ENCODE measurements around the gene GP1BB. TPM values are rescaled to one million over a fixed set of nuclear protein-coding genes. Genes with fewer than 3 reads are reported as not detected.
"Not testable (repeated sequence)": the region's sequence is repeated elsewhere in the genome, so short reads cannot be mapped to it uniquely, and the experiment has no call there.

The GP1BB gene
- total and polyA plus RNA-seq, 12 donors, result 0.42 to 29.8 (median 4.7) TPM; not detected in 2

- H3K4me1 ChIP-seq (replicated peaks in 1 of 2), result no peaks in the 10 kb centered on the region
- H3K27ac ChIP-seq, result no peak overlapping the region
- H3K4me3 ChIP-seq, result no peak overlapping the region
- 54 to 84% (median 59%) methylated on average over 22 to 89 of the region's 89 CpGs for WGBS, 4 donors
- H3K36me3 ChIP-seq (replicated peaks in 1 of 2), result no peaks in the 10 kb centered on the region
- DNase-seq, result no peak
- no peaks in the 10 kb centered on the region for H3K27me3 ChIP-seq
- TF ChIP-seq POLR2A (IDR thresholded peaks at IDR 0.05) (no peak), CTCF (IDR thresholded peaks at IDR 0.05) (no peak)
- no peaks in the 10 kb centered on the region for H3K9me3 ChIP-seq (replicated peaks in 1 of 3)
- intact Hi-C loops (cut with DNase I), result no loop called here
Observed at GRCh38 chr22:19723983-19724827, 866 bp downstream of the GP1BB start.

DNA sequence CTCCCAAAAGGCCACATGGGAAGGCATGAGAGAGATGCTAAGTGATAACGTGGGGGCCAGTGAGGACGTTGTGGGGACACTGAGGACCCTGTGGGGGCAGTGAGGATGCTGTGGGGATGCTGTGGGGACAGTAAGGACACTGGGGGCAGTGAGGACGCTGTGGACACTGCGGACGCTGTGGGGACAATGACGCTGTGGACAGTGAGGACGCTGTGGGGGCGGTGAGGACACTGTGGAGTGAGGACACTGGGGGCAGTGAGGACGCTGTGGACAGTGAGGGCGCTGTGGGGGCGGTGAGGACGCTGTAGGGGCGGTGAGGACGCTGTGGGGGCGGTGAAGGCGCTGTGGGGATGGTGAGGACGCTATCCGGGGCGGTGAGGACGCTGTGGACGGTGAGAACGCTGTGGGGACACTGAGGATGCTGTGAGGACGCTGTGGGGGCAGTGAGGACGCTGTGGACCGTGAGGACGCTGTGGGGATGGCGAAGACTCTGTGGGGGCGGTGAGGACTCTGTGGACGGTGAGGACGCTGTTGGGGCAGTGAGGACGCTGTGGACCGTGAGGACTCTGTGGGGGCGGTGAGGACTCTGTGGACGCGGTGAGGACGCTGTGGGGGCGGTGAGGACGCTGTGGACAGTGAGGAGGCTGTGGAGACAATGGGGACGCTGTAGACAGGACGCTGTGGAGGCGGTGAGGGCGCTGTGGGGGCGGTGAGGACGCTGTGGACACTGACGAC lies 1.8 kb downstream of the GP1BB start:
- no peak overlapping the region for H3K4me3 ChIP-seq
- intact Hi-C loops (cut with DNase I), result no loop called here
- H3K4me1 ChIP-seq (replicated peaks in 1 of 2), result no peaks in the 10 kb centered on the region
- WGBS, 4 donors, result 72 to 75% (median 73%) methylated on average over 39 to 45 of the region's 45 CpGs
- H3K36me3 ChIP-seq (replicated peaks in 1 of 2), result no peaks in the 10 kb centered on the region
- no peak for DNase-seq
- no peak for TF ChIP-seq POLR2A (IDR thresholded peaks at IDR 0.05)
- no peak for TF ChIP-seq CTCF (IDR thresholded peaks at IDR 0.05)
- H3K27me3 ChIP-seq, result no peaks in the 10 kb centered on the region
- no peak overlapping the region for H3K27ac ChIP-seq
- no peaks in the 10 kb centered on the region for H3K9me3 ChIP-seq (replicated peaks in 1 of 3)

GRCh38 chr22:19726064-19726788 lies 2.9 kb downstream of the GP1BB start:
- H3K4me3 ChIP-seq; H3K36me3 ChIP-seq (replicated peaks in 1 of 2); H3K27me3 ChIP-seq; H3K27ac ChIP-seq; H3K9me3 ChIP-seq (replicated peaks in 1 of 3); H3K4me1 ChIP-seq (replicated peaks in 1 of 2); DNase-seq; intact Hi-C loops (cut with DNase I): not testable (repeated sequence)
- WGBS, 4 donors, result 77 to 87% (median 83%) methylated on average over 81 to 96 of the region's 96 CpGs

- TF ChIP-seq CTCF (IDR thresholded peaks at IDR 0.05) (no peak), POLR2A (IDR thresholded peaks at IDR 0.05) (no peak)
- DNase-seq, result no peak
- intact Hi-C loops (cut with DNase I), result no loop called here
- H3K27ac ChIP-seq, result no peak overlapping the region
- H3K36me3 ChIP-seq (replicated peaks in 1 of 2), result no peaks in the 10 kb centered on the region
- no peaks in the 10 kb centered on the region for H3K27me3 ChIP-seq
- 59 to 71% (median 68%) methylated on average over 48 to 61 of the region's 61 CpGs for WGBS, 4 donors
- H3K4me1 ChIP-seq (replicated peaks in 1 of 2), result peaks cover 3 to 5% of the 10 kb centered on the region in 2 donors
- no peaks in the 10 kb centered on the region for H3K9me3 ChIP-seq (replicated peaks in 1 of 3)
- no peak overlapping the region for H3K4me3 ChIP-seq
Observed at GRCh38 chr22:19727310-19728150, 4.2 kb downstream of the GP1BB start.
